PC-3 (cell line): Measurements from ENCODE around the gene SLF1.

Experiments
- CTCF ChIP-seq: fragments of 300-600 bp; sonication (generic); conservative IDR thresholded peaks from 2 replicates; pipeline ENCODE4 v1.5.1; 2017; ENCODE audit warnings: antibody characterized with exemption, low read depth, mild to moderate bottlenecking, low read length
- EZH2phosphoT487 ChIP-seq: fragments of 300-600 bp; sonication (generic); IDR thresholded peaks from 2 replicates; pipeline ENCODE4 v1.6.1; 2018; ENCODE audit warnings: mild to moderate bottlenecking, antibody characterized with exemption, low read length, borderline replicate concordance

- no peak for TF ChIP-seq CTCF
- TF ChIP-seq EZH2phosphoT487, result no peak
These were observed 23.1 kb upstream of the SLF1 start for GRCh38 chr5:94595281-94595840.
